NCI-H69 (cell line): Measurements from ENCODE around the gene CHSY3.

Experiments
- DNase-seq: peaks from one replicate; lab custom pipeline; 2025; lab: John Stamatoyannopoulos, UW

Gene CHSY3

GRCh38 chr5:130024006-130024405, 119.7 kb downstream of the CHSY3 start:
- DNase-seq, result no peak

- DNase-seq, result no peak
Measured at GRCh38 chr5:130025511-130025910, 121.2 kb downstream of the CHSY3 start.

DNA sequence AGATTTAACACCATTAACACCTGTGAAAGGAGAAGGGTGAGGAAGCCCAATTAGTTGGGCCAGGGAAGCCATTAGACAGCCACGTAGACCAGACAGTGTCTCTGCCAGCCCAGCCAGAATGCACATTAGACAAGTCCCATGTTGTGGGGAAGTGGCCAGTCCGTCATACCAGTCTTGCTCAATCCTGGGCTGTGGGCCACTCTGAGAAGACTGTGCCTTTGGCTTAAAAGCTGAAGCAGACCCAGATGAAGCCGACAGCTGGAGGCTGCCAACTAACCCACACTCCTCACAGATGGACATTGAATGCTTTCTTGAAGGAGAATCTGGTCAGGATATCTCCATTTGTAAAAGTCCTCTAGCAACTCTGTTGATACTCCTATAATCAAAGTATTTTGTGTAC, 128.5 kb downstream of the CHSY3 start:
- DNase-seq, result no peak

GRCh38 chr5:130034566-130035210, 130.4 kb downstream of the CHSY3 start:
- DNase-seq, result no peak

DNA sequence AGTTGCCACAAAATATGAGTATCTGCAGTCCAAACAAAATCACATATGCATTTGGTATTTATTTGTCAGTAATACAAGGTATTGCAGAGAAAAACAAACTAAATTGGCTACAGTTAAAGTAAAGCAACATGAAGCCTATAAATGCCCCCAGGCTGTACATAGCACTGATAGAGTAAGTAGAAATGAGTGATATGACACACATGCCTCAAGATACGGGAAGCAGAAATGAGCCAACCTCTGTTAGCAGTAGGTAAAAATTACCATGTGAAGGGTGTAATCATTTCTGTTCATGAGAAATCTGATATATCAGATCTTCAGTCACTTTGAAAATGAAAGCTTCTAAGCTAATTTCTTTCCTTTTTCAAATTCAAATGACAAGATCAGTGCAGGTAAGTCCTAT, 131.1 kb downstream of the CHSY3 start:
- DNase-seq, result no peak

GRCh38 chr5:130037905-130038304, 133.6 kb downstream of the CHSY3 start:
- no peak for DNase-seq

DNA sequence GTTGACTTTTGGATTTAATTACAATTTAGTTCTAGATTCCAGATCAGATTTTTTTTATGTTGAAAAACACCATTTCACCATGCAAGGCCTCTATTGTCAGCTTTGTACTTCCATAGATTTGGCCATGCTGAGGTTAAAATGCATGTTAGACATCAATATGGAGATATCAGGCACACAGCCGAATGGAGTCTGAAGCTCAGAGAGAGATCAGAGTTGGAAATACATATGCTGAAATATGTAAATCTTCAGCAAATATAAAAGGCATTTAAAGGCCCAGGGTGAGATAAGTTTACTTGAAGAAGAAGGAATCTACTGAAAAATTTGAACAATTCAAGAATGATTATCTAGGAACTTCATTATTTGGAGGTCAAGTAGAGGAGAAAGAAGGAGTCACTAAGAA, 139.6 kb downstream of the CHSY3 start:
- DNase-seq, result no peak

DNA sequence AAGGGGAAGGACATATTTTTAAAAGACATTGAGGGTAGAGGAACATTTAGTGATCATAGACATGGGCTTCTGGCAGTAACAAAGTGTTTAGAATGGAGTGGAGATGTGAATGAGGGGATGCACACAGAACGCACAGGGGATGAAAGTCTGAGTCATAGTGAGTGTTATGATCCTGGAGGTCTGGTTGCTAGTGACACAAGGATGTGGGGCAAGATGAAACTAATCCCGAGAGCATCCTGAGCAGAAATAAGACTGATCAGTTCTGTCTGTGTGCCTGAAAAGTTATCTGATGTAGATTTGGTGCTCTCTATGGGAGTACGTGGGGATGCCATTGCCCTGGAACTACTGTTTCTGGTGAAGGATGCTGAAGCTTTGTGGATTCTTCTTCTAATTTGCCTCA, 141.1 kb downstream of the CHSY3 start:
- no peak for DNase-seq

GRCh38 chr5:130050585-130050984, 146.3 kb downstream of the CHSY3 start:
- no peak for DNase-seq

GRCh38 chr5:130052752-130053151, 148.5 kb downstream of the CHSY3 start:
- no peak for DNase-seq

- no peak for DNase-seq
Measured at GRCh38 chr5:130055572-130055971, 151.3 kb downstream of the CHSY3 start.

- DNase-seq, result no peak
Measured at GRCh38 chr5:130061746-130062145, 157.5 kb downstream of the CHSY3 start.

GRCh38 chr5:130063603-130064002, 159.3 kb downstream of the CHSY3 start:
- no peak for DNase-seq

DNA sequence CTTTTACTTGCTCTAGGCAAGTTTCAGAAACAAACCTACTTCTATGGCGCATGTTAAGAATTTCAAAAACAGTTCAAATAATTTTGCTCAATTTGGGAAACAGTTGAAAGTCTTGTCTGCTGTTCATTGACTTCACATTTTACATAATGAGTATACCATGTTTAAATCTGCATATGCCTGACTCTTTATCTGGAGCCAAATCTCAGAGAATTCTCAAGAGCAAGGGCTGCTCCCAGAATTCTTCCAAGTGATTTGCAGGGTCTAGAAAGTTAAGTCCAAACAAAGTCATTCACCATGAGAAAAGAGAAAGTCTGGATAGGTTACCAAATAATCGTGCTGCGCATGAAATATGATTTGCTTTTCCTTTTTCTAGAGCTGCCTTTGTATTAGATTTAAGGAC, 160.2 kb downstream of the CHSY3 start:
- no peak for DNase-seq

GRCh38 chr5:130065617-130066016, 161.4 kb downstream of the CHSY3 start:
- DNase-seq, result no peak

DNA sequence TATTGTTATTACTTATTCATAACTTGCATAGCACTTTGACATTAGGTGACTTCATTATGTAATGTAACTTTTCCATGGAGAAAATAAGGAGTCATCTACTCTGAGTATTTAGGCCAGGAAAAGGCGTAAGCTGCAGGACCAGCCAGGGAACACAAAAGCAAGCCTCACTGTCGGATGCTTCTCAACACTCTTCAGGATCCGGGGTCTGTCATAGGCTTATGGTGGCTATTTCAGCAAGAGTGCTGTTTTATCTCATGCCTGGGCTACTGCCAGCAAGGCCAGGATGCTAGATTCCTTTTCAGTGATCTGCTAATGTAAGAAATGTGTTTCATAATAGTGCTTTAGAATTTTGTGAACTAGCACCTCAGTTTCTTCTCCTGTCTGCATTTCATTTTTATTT, 162.4 kb downstream of the CHSY3 start:
- no peak for DNase-seq

DNA sequence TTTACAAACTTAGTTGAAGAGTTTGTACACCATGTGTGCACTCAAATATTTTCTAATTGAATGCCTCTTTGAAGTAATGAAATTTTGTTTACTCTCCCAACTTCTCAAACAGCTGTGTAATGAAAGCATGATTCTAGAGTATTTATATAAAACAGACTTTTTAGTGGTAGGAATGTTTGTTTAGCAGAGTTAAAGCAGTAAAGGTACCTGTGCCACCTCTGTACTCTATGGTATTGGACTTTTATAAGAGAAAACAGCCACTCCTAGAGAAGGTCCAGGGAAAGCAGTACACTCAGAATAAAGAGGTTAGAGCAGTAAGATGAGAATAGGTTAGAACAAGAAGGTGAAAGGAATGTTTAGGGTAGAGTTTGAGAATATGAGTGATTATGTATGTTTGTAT, 163.1 kb downstream of the CHSY3 start:
- DNase-seq, result no peak

- no peak for DNase-seq
Measured at GRCh38 chr5:130068101-130068500, 163.8 kb downstream of the CHSY3 start.

DNA sequence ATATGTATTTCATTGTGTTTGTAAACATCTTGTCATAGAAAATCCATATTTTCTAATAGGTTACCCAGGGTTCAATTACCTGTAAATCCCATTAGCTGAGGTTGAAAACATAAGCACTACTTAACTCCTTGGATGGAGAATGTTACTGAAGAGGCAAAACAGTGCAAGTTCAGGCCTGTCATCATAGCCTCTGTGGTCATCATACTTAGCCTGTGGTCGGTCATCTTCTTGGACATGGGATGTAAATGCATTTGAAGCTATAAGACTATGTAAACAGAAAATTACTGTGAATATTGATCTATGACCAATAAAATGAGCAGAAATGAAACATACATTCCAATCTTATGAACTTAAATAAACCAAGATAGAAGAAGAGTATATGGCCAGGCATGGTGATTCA, 164.7 kb downstream of the CHSY3 start:
- no peak for DNase-seq

GRCh38 chr5:130074820-130075219, 170.6 kb downstream of the CHSY3 start:
- no peak for DNase-seq

DNA sequence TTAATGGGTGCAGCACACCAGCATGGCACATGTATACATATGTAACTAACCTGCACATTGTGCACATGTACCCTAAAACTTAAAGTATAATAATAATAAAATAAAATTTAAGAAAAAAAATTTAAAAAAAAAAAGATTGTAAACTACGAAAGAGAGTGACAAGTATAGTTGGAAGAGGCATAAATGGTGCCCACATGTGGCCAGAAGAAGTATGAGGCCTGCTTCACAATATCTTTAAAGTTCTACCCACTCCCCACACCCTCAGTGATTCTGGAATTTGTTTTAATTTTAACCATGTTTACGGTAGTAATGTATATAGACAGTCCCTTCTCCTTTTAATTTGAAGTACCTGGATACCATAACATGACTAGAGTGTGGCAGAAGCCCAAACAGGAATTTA, 172.7 kb downstream of the CHSY3 start:
- DNase-seq, result no peak

- no peak for DNase-seq
Measured at GRCh38 chr5:130078661-130079060, 174.4 kb downstream of the CHSY3 start.

DNA sequence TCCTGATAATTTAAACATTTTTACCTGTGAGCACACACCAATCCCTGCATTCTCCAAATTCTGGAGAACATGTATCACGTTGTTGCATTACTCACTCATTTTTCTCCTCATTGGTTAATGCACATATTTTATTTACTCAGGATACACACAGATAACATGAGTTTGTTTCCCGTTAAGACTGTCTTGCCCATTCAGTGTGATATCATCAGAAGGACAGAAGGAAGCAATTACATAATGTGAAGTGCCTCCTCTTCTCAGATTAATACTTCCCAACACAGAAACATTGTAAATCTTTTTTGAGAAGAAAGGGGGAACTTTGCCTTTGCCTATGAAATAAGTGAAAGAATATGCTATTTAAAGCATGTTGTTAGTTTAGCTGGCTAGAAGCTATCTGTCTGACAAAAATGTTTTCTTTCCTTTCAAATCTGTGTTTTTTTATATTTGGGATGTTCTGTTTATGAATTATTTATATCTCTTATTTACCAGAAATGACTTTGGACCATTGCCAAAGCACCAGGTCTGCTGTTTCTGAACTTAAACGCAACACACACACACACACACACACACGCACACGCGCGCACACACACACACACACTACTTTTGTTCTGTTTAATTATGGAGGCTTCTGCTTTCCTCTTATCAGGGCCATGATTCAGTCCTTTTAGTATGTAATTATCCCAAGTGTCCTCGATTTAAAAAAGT, 186.5 kb downstream of the CHSY3 start:
- no peak for DNase-seq

DNA sequence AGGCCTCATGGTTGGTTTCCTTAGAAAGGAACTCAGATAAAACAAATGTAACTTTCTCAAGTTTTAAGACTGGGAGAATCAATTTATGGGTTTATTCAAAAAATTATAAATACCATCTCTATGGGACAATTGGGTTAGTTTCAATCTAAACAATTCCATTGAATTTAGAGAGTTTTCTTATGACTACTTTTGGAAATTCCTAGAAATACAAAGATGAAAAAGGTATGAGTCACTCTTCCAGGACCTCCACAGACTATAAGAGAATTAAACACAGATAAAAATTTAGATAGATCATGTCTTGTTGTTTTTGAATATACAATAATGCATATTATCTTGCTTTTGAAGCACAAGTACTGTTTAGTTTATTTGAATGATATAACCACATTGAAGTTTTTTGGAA, 188.7 kb downstream of the CHSY3 start:
- no peak for DNase-seq
